ENCODE results near the gene N4BP2L2. TPM values are rescaled to one million over a fixed set of nuclear protein-coding genes. Genes with fewer than 3 reads are reported as not detected.

The N4BP2L2 gene
- total RNA-seq, 1 experiment from 2014 or later, result 92.7 TPM

GRCh38 chr13:32527151-32527550 is 11.4 kb downstream of the N4BP2L2 start:
- Histone ChIP-seq H3K4me3 (replicated peaks in 1 of 2; ENCODE audit: low read depth in 1 of 2, low read length in 2 of 2) (no peak overlapping the region), H3K4me1 (ENCODE audit: control insufficient read depth in 1 of 2, insufficient read depth in 2 of 2, low read length in 2 of 2) (no peaks in the 10 kb centered on the region), H4K20me1 (ENCODE audit: insufficient read depth) (peaks cover 11% of the 10 kb centered on the region; the same call in 1 of the 2 replicates), H3K9me2 (ENCODE audit: insufficient read depth) (no peaks in the 10 kb centered on the region), H3K4me2 (ENCODE audit: low read length) (no peak overlapping the region), H2AFZ (ENCODE audit: low read depth, low read length, poor library complexity, severe bottlenecking) (no peak overlapping the region), H3K36me3 (ENCODE audit: control insufficient read depth in 1 of 2, insufficient read depth in 2 of 2, low read length in 2 of 2) (peaks cover 0 to 5% of the 10 kb centered on the region in 2 experiments; a peak in 2 of 4 replicates), H3K9ac (ENCODE audit: low read length) (no peak overlapping the region), H3K27me3 (ENCODE audit: insufficient read depth, low read length) (no peaks in the 10 kb centered on the region), H3K79me2 (ENCODE audit: insufficient read depth, low read length) (peaks cover 90% of the 10 kb centered on the region), H3K9me3 (ENCODE audit: control insufficient read depth in 1 of 2, insufficient read depth in 1 of 2, low read depth in 1 of 2, low read length in 2 of 2) (no peaks in the 10 kb centered on the region), H3K27ac (ENCODE audit: low read depth, low read length) (no peak overlapping the region)
- BruUV-seq (replicated peaks), result no TSS peak
- ATAC-seq (no peak), DNase-seq (ENCODE audit: low read depth, low spot score) (no peak)
- ChIA-PET CTCF (no interaction called here), RAD21 (ENCODE audit: low non-redundant PET in 1 of 2, low total read pairs in 2 of 2, uncharacterized antibody in 2 of 2, unreplicated experiment in 2 of 2) (no interaction called here), POLR2A (no interaction called here)
- TF ChIP-seq YY1 (IDR thresholded peaks at IDR 0.05; ENCODE audit: extremely low read depth, insufficient replicate concordance, low read depth, low read length), result no peak
- TF ChIP-seq CTCF (IDR thresholded peaks at IDR 0.05 in 2 of 3, conservative IDR thresholded peaks at IDR 0.05 in 1 of 3; ENCODE audit: borderline replicate concordance in 1 of 3, insufficient read depth in 1 of 3, low read depth in 2 of 3, low read length in 2 of 3), result no peak
- TF ChIP-seq RAD21 (IDR thresholded peaks at IDR 0.05; ENCODE audit: low read depth), result no peak
- TF ChIP-seq ZFX (IDR thresholded peaks at IDR 0.05), result no peak
- TF ChIP-seq ELF1 (IDR thresholded peaks at IDR 0.05; ENCODE audit: borderline replicate concordance, low read depth), result no peak
- TF ChIP-seq ZNF274 (IDR thresholded peaks at IDR 0.05; ENCODE audit: low read depth, low read length), result no peak
- intact Hi-C loops (cut with micrococcal nuclease), result no loop called here

GRCh38 chr13:32525766-32526165 is 12.8 kb downstream of the N4BP2L2 start:
- intact Hi-C loops (cut with micrococcal nuclease), result no loop called here
- Histone ChIP-seq H2AFZ (ENCODE audit: low read depth, low read length, poor library complexity, severe bottlenecking) (no peak overlapping the region), H3K4me1 (ENCODE audit: control insufficient read depth in 1 of 2, insufficient read depth in 2 of 2, low read length in 2 of 2) (no peaks in the 10 kb centered on the region), H3K9me2 (ENCODE audit: insufficient read depth) (no peaks in the 10 kb centered on the region), H3K27me3 (ENCODE audit: insufficient read depth, low read length) (no peaks in the 10 kb centered on the region), H3K36me3 (ENCODE audit: control insufficient read depth in 1 of 2, insufficient read depth in 2 of 2, low read length in 2 of 2) (peaks cover 0 to 3% of the 10 kb centered on the region in 2 experiments; a peak in 2 of 4 replicates), H3K4me2 (ENCODE audit: low read length) (no peak overlapping the region), H3K79me2 (ENCODE audit: insufficient read depth, low read length) (peaks cover 89% of the 10 kb centered on the region), H3K4me3 (replicated peaks in 1 of 2; ENCODE audit: low read depth in 1 of 2, low read length in 2 of 2) (no peak overlapping the region), H4K20me1 (ENCODE audit: insufficient read depth) (peaks cover 11% of the 10 kb centered on the region; the same call in 1 of the 2 replicates), H3K9me3 (ENCODE audit: control insufficient read depth in 1 of 2, insufficient read depth in 1 of 2, low read depth in 1 of 2, low read length in 2 of 2) (no peaks in the 10 kb centered on the region), H3K27ac (ENCODE audit: low read depth, low read length) (no peak overlapping the region), H3K9ac (ENCODE audit: low read length) (no peak overlapping the region)
- RAD21 ChIA-PET (ENCODE audit: low non-redundant PET in 1 of 2, low total read pairs in 2 of 2, uncharacterized antibody in 2 of 2, unreplicated experiment in 2 of 2), result no interaction called here
- ATAC-seq, result no peak
- POLR2A ChIA-PET, result no interaction called here
- CTCF ChIA-PET, result no interaction called here
- TF ChIP-seq CEBPB (IDR thresholded peaks at IDR 0.05; ENCODE audit: low read depth) (no peak), YY1 (IDR thresholded peaks at IDR 0.05; ENCODE audit: extremely low read depth, insufficient replicate concordance, low read depth, low read length) (no peak), EZH2phosphoT487 (IDR thresholded peaks at IDR 0.05; ENCODE audit: borderline replicate concordance) (no peak), SIN3A (IDR thresholded peaks at IDR 0.05; ENCODE audit: low read depth) (no peak)
- DNase-seq (ENCODE audit: low read depth, low spot score), result no peak
- BruUV-seq (replicated peaks), result no TSS peak

Measured in HCT116 (cell line).